CD4-positive, alpha-beta T cell treated with Interleukin-10 for 1 hour (primary cell): ENCODE data around the gene WDR49.
"Not testable (repeated sequence)": the region's sequence is repeated elsewhere in the genome, so short reads cannot be mapped to it uniquely, and the experiment has no call there.

Source experiments
- DNase-seq: peaks from one replicate; pipeline ENCODE4 v3.0.0-alpha.2; 2020

WDR49 gene

GRCh38 chr3:167653760-167654159 is at the start of gene WDR49:
Gene WDR49 (minus strand): TSS chr3:167653942. CDS start chr3:167653425, 517 bp downstream.
- DNase-seq: peak; percentile 22

- no peak for DNase-seq
These were observed 47.2 kb upstream of the WDR49 start for GRCh38 chr3:167700926-167701325.

- no peak for DNase-seq
These were observed 46.3 kb upstream of the WDR49 start for GRCh38 chr3:167700046-167700445.

- no peak for DNase-seq
These were observed 40.4 kb upstream of the WDR49 start for GRCh38 chr3:167694121-167694520.

- DNase-seq: peak; percentile 44
These were observed 37.6 kb upstream of the WDR49 start for GRCh38 chr3:167691366-167691765.

- DNase-seq: peak; percentile 80
These were observed 30.7 kb upstream of the WDR49 start for GRCh38 chr3:167684388-167684993.

GRCh38 chr3:167679526-167679925 is 25.8 kb upstream of the WDR49 start:
- DNase-seq: no peak

GRCh38 chr3:167675848-167676247 is 22.1 kb upstream of the WDR49 start:
- DNase-seq: no peak

- no peak for DNase-seq
These were observed 19.5 kb upstream of the WDR49 start for GRCh38 chr3:167673221-167673620.

- no peak for DNase-seq
These were observed 18.2 kb upstream of the WDR49 start for GRCh38 chr3:167671878-167672427.

GRCh38 chr3:167669699-167670098 is 16.0 kb upstream of the WDR49 start:
- DNase-seq: no peak

GRCh38 chr3:167668651-167669050 is 14.9 kb upstream of the WDR49 start:
- DNase-seq: no peak

- no peak for DNase-seq
These were observed 12.8 kb upstream of the WDR49 start for GRCh38 chr3:167666563-167666962.

- DNase-seq: no peak
These were observed 9.2 kb upstream of the WDR49 start for GRCh38 chr3:167662919-167663400.

GRCh38 chr3:167657684-167658225 is 4.0 kb upstream of the WDR49 start:
- DNase-seq: no peak

- no peak for DNase-seq
These were observed 3.1 kb upstream of the WDR49 start for GRCh38 chr3:167656821-167657220.

GRCh38 chr3:167653155-167653554 is 587 bp downstream of the WDR49 start:
- DNase-seq: no peak

GRCh38 chr3:167651826-167652225 is 1.9 kb downstream of the WDR49 start:
- no peak for DNase-seq

- no peak for DNase-seq
These were observed 3.3 kb downstream of the WDR49 start for GRCh38 chr3:167650459-167650858.

GRCh38 chr3:167649746-167650145 is 4.0 kb downstream of the WDR49 start:
- DNase-seq: no peak

GRCh38 chr3:167644611-167645010 is 9.1 kb downstream of the WDR49 start:
- DNase-seq: no peak

GRCh38 chr3:167631471-167631870 is 22.3 kb downstream of the WDR49 start:
- DNase-seq: no peak

- DNase-seq: no peak
These were observed 27.3 kb downstream of the WDR49 start for GRCh38 chr3:167626490-167626889.

GRCh38 chr3:167615030-167615429 is 38.7 kb downstream of the WDR49 start:
- DNase-seq: no peak

GRCh38 chr3:167614196-167614595 is 39.5 kb downstream of the WDR49 start:
- DNase-seq: not testable (repeated sequence)
